Gastroesophageal sphincter (tissue), 3 donors: Measurements from ENCODE around the gene C17orf114.

Experiments used
- CTCF ChIP-seq, 4 experiments: fragments of 200-600 bp in 2 of 4; fragments of 450-650 bp in 2 of 4; sonication (generic) in 1 of 4; IDR thresholded peaks; one replicate each; pipeline ENCODE4 v1.5.1; 2017 to 2019; ENCODE audit warnings: antibody characterized with exemption in 4 of 4, mild to moderate bottlenecking in 2 of 4, moderate library complexity in 2 of 4
- POLR2AphosphoS5 ChIP-seq: sonication (generic); formaldehyde crosslinking; IDR thresholded peaks from one replicate; pipeline ENCODE4 v1.6.1; 2017; ENCODE audit warnings: antibody characterized with exemption

- TF ChIP-seq POLR2AphosphoS5: no peak
- TF ChIP-seq CTCF (IDR thresholded peaks at IDR 0.05): no peak
Observed at GRCh38 chr17:4846635-4847390, 44.7 kb upstream of the C17orf114 start.
